ENCODE measurements around the gene CRKL.
"Not testable (repeated sequence)": the region's sequence is repeated elsewhere in the genome, so short reads cannot be mapped to it uniquely, and the experiment has no call there.

Gene CRKL

GRCh38 chr22:20965104-20965887 lies 48.1 kb downstream of the CRKL start:
- in situ Hi-C loops (cut with MboI; ENCODE audit: low sequenced_read_pairs): no loop called here

GRCh38 chr22:20965888-20966855 lies 49.0 kb downstream of the CRKL start:
- in situ Hi-C loops (cut with MboI; ENCODE audit: low sequenced_read_pairs): no loop called here

GRCh38 chr22:20966883-20967696 lies 49.9 kb downstream of the CRKL start, which contains the start of gene AIFM3:
Gene AIFM3 (plus strand): TSS chr22:20967255. CDS start chr22:20967945, 690 bp downstream.
- in situ Hi-C loops (cut with MboI; ENCODE audit: low sequenced_read_pairs): no loop called here

- in situ Hi-C loops (cut with MboI; ENCODE audit: low sequenced_read_pairs): no loop called here
Measured at GRCh38 chr22:20967697-20968211, 50.5 kb downstream of the CRKL start.

GRCh38 chr22:20968281-20968977 lies 51.2 kb downstream of the CRKL start:
- in situ Hi-C loops (cut with MboI; ENCODE audit: low sequenced_read_pairs): no loop called here

GRCh38 chr22:20970939-20971657 lies 53.9 kb downstream of the CRKL start:
- in situ Hi-C loops (cut with MboI; ENCODE audit: low sequenced_read_pairs): no loop called here

DNA sequence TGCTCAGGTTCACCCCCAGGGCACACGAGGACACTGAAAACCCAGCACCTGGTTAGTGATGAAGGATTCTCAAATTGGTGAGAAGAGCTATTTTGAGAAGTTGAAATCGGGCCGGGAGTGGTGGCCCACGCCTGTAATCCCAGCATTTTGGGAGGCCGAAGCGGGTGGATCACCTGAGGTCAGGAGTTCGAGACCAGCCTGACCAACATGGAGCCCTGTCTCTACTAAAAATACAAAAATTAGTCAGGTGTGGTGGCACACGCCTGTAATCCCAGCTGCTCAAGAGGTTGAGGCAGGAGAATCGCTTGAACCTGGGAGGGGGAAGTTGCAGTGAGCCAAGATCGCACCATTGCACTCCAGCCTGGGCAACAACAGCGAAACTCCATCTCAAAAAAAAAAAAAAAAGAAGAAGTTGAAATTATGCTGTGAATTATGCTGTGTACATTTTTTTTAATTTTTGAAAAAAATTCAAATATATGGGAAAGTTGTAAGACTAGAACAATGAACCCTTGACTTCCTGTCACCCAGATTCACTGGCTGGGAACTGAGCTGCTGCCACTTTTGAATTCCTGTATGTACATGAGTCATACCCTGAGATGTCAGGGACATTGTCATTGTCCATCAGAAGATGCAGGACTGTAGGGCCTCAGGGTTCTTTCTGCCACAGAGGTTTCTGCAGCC lies 54.9 kb downstream of the CRKL start:
- in situ Hi-C loops (cut with MboI; ENCODE audit: low sequenced_read_pairs): not testable (repeated sequence)

DNA sequence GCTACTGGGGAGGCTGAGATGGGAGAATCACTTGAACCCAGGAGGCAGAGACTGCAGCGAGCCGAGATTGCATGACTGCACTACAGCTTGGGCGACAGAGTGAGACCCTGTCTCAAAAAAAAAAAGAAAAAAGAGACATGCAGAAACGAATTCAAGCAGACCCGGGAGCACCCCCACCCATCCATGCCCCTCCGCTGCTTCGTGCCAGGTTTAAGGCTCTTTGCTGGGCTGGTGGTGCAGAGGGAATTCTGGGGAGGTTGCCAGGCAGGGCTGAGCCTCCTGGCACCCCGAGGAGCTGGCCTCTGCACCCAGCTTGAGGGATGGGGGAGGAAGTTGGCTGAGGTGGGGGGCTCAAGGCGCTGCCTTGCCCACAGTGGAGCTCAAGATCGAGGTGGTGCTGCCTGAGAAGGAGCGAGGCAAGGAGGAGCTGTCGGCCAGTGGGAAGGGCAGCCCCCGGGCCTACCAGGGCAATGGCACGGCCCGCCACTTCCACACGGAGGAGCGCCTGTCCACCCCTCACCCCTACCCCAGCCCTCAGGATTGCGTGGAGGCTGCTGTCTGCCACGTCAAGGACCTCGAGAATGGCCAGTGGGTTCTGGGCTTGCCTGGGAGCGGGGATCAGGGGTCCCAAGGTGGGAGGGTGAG lies 55.8 kb downstream of the CRKL start:
- in situ Hi-C loops (cut with MboI; ENCODE audit: low sequenced_read_pairs): no loop called here

- in situ Hi-C loops (cut with MboI; ENCODE audit: low sequenced_read_pairs): no loop called here
Measured at GRCh38 chr22:20973634-20974286, 56.6 kb downstream of the CRKL start.

DNA sequence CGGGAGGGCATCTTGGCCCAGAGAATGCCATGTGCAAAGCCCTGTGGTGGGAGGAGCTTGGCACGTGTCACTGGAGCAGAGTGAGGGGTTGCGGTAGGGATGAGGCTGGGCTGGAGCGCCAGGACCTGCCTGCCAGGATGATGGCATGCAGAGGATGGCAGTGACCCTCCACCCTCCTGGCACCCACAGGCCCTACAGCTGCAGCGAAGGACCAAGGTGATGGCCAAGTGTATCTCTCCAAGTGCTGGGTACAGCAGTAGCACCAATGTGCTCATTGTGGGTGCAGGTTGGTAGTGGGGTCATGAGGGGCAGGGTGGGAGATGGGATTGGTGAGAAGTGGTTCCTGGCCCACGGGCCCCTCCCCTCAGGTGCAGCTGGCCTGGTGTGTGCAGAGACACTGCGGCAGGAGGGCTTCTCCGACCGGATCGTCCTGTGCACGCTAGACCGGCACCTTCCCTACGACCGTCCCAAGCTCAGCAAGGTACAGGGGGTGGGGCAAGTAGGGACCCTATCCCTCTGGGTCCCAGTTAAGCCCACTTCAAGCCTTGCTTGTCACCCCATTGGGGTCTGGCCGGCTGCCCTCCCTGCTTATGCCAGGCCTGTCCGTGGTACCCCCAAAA lies 57.2 kb downstream of the CRKL start:
- in situ Hi-C loops (cut with MboI; ENCODE audit: low sequenced_read_pairs): no loop called here

- in situ Hi-C loops (cut with MboI; ENCODE audit: low sequenced_read_pairs): loop anchor here (25.0 kb wide), 1 partner anchor 662 kb away; the partner anchor contains the start of genes CCDC116, SDF2L1 and YDJC
Measured at GRCh38 chr22:20975541-20976290, 58.5 kb downstream of the CRKL start.

DNA sequence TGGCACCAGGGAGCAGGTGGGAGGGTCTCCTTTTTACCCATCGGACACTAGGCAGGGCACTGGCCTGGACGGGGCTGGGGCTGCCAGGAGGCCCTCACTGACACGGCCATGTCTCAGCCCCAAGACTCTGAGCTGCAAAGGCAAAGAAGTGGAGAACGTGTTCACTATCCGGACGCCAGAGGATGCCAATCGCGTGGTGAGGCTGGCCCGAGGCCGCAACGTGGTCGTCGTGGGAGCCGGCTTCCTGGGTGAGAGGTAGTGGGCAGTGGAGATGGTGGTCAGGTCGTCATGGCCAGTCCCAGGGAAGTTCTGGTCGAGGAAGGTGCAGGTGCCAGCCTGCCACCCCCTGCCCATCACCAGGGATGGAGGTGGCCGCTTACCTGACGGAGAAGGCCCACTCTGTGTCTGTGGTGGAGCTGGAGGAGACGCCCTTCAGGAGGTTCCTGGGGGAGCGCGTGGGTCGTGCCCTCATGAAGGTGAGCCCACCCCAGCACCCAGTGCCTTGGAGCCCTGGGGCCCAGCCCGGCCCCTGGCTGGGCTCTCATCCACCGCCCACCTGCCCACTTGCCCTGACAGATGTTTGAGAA lies 59.2 kb downstream of the CRKL start:
- in situ Hi-C loops (cut with MboI; ENCODE audit: low sequenced_read_pairs): loop anchor here (25.0 kb wide), 1 partner anchor 661 kb away; the partner anchor contains the start of genes CCDC116, SDF2L1 and YDJC

- in situ Hi-C loops (cut with MboI; ENCODE audit: low sequenced_read_pairs): loop anchor here (25.0 kb wide), 1 partner anchor 660 kb away; the partner anchor contains the start of genes CCDC116, SDF2L1 and YDJC
Measured at GRCh38 chr22:20977019-20977418, 59.8 kb downstream of the CRKL start.

DNA sequence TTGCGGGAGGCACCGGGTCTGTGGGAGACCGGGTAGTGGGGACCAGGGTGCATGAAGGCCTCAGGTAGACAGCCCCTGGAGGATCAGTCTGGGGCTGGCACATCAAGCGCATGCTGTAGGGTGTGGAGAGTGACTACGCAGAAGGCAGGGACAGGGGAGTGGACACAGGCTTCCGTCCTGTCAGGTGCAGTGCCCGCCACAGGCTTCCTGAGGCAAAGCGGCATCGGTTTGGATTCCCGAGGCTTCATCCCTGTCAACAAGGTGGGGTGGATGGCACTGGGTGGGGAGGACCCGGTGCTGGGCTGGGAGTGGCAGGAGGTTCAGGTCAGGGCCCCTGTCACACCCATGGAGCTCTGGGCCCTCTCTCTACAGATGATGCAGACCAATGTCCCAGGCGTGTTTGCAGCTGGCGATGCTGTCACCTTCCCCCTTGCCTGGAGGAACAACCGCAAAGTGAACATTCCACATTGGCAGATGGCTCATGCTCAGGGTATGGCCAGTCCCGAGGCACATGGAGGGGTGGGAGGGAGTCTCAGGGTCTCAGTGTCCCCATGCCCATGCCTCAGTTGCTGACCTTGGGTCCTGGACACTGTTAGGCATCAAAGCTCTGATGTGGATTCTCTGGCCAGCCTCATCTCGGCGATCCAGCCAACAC lies 60.4 kb downstream of the CRKL start:
- in situ Hi-C loops (cut with MboI; ENCODE audit: low sequenced_read_pairs): loop anchor here (25.0 kb wide), 1 partner anchor 660 kb away; the partner anchor contains the start of genes CCDC116, SDF2L1 and YDJC

- in situ Hi-C loops (cut with MboI; ENCODE audit: low sequenced_read_pairs): loop anchor here (25.0 kb wide), 1 partner anchor 659 kb away; the partner anchor contains the start of genes CCDC116, SDF2L1 and YDJC
Measured at GRCh38 chr22:20978419-20978818, 61.2 kb downstream of the CRKL start.

Data from HL-60/S4 treated with retinoic acid at 250 ng/mL for 4 days and 3 days (cell line).